GM23338 (cell line): ENCODE results near the gene HBS1L. TPM values are rescaled to one million over a fixed set of nuclear protein-coding genes. Genes with fewer than 3 reads are reported as not detected.

Source experiments
- ATAC-seq: fragments of 200-7000 bp; cut with Tn5 transposase; 3 replicates; pipeline ENCODE4 v1.9.1; 2020
- DNase-seq: peaks from one replicate; pipeline ENCODE4 v3.0.0-alpha.2; 2015; ENCODE audit warnings: low spot score
- H2AFZ ChIP-seq: fragments of 200-600 bp; sonication (generic); 2 replicates; pipeline ENCODE4 v1.8.0; 2016; ENCODE audit warnings: antibody characterized with exemption, mild to moderate bottlenecking, moderate library complexity
- H3F3A ChIP-seq: fragments of 200-600 bp; sonication (generic); replicated peaks from 2 replicates; pipeline ENCODE4 v1.8.0; 2017; ENCODE audit warnings: antibody characterized with exemption, mixed run types, low read depth
- H3K27ac ChIP-seq: fragments of 200-600 bp; sonication (generic); 2 replicates; pipeline ENCODE4 v1.6.1; 2016; ENCODE audit warnings: low read depth
- H3K27me3 ChIP-seq: fragments of 200-600 bp; sonication (generic); 2 replicates; pipeline ENCODE4 v1.8.0; 2016; ENCODE audit warnings: mild to moderate bottlenecking, mixed run types, moderate library complexity; ENCODE audit not compliant: insufficient read depth
- H3K36me3 ChIP-seq: fragments of 200-600 bp; sonication (generic); 2 replicates; pipeline ENCODE4 v1.8.0; 2016; ENCODE audit warnings: mild to moderate bottlenecking; ENCODE audit not compliant: insufficient read depth
- H3K4me1 ChIP-seq: fragments of 200-600 bp; sonication (generic); 2 replicates; pipeline ENCODE4 v1.8.0; 2016; ENCODE audit warnings: mild to moderate bottlenecking, moderate library complexity; ENCODE audit not compliant: insufficient read depth
- H3K4me2 ChIP-seq: fragments of 200-600 bp; sonication (generic); 2 replicates; pipeline ENCODE4 v1.7.1; 2017; ENCODE audit warnings: mixed run types
- H3K4me3 ChIP-seq: fragments of 200-600 bp; sonication (generic); 2 replicates; pipeline ENCODE4 v1.6.1; 2016; ENCODE audit warnings: mixed run types
- H3K79me2 ChIP-seq: fragments of 200-600 bp; sonication (generic); replicated peaks from 2 replicates; pipeline ENCODE4 v1.8.0; 2017; ENCODE audit warnings: mild to moderate bottlenecking; ENCODE audit not compliant: insufficient read depth
- H3K9me2 ChIP-seq: fragments of 200-600 bp; sonication (generic); 2 replicates; pipeline ENCODE4 v1.8.0; 2017; ENCODE audit not compliant: insufficient read depth
- H4K20me1 ChIP-seq: fragments of 200-600 bp; sonication (generic); replicated peaks from 2 replicates; pipeline ENCODE4 v1.8.0; 2017; ENCODE audit warnings: mild to moderate bottlenecking; ENCODE audit not compliant: insufficient read depth
- H3K27ac Mint-ChIP-seq: 2 replicates; pipeline ENCODE4 v1.8.0; 2020; ENCODE audit warnings: inconsistent platforms, mild to moderate bottlenecking, moderate library complexity, mixed read lengths
- H3K27me3 Mint-ChIP-seq: 3 replicates; pipeline ENCODE4 v1.8.0; 2022; ENCODE audit warnings: low read depth, mild to moderate bottlenecking, moderate library complexity, mixed read lengths, inconsistent platforms; ENCODE audit not compliant: insufficient read depth, poor library complexity
- H3K36me3 Mint-ChIP-seq: 3 replicates; pipeline ENCODE4 v1.8.0; 2021; ENCODE audit warnings: low read depth, mild to moderate bottlenecking, inconsistent platforms, moderate library complexity, mixed read lengths
- H3K4me1 Mint-ChIP-seq: 3 replicates; pipeline ENCODE4 v1.8.0; 2020; ENCODE audit warnings: mild to moderate bottlenecking, inconsistent platforms, mixed read lengths
- H3K4me3 Mint-ChIP-seq: 3 replicates; pipeline ENCODE4 v1.8.0; 2021; ENCODE audit warnings: moderate library complexity, mild to moderate bottlenecking, inconsistent platforms, mixed read lengths
- H3K9me3 Mint-ChIP-seq: 3 replicates; pipeline ENCODE4 v1.8.0; 2020; ENCODE audit warnings: moderate library complexity, mild to moderate bottlenecking, inconsistent platforms, mixed read lengths
- CREB1 ChIP-seq: fragments of 250-450 bp; sonication (Bioruptor Pico); IDR thresholded peaks from 2 replicates; pipeline ENCODE4 v1.5.0; 2020; ENCODE audit warnings: low read depth, mild to moderate bottlenecking, moderate library complexity
- EZH2phosphoT487 ChIP-seq: fragments of 200-600 bp; sonication (generic); IDR thresholded peaks from one replicate; pipeline ENCODE4 v1.8.1; 2018; ENCODE audit warnings: antibody characterized with exemption; ENCODE audit not compliant: unreplicated experiment
- POLR2AphosphoS5 ChIP-seq: IDR thresholded peaks from 2 replicates; pipeline ENCODE4 v1.6.1; 2016; ENCODE audit warnings: antibody characterized with exemption, low read depth
- ZNF331 ChIP-seq: fragments of 250-450 bp; sonication (Bioruptor Pico); IDR thresholded peaks from 2 replicates; pipeline ENCODE4 v1.5.0; 2020; ENCODE audit warnings: low read depth, mild to moderate bottlenecking, moderate library complexity
- ZNF462 ChIP-seq: fragments of 250-450 bp; sonication (Bioruptor Pico); IDR thresholded peaks from 2 replicates; pipeline ENCODE4 v1.5.0; 2020; ENCODE audit warnings: mild to moderate bottlenecking, moderate library complexity
- polyA plus RNA-seq: library from polyadenylated mRNA; unstranded; fragments of >200 nt; fragmentation: Nextera tagmentation; extraction: Ambion mirVana; gene quantifications from 2 replicates; pipeline ENCODE4 v1.2.1, GENCODE V29; 2016
- total RNA-seq: library from RNA; depleted of rRNA; stranded (reverse); fragments of >200 nt; shearing (Covaris generic); gene quantifications from 2 replicates; pipeline ENCODE4 v1.2.3, GENCODE V29; 2014

Gene HBS1L
- total and polyA plus RNA-seq, 2 experiments from 2014 or later: 59.9 to 94.1 TPM

- Mint-ChIP-seq H3K36me3 (no peaks in the 10 kb centered on the region), H3K9me3 (no peaks in the 10 kb centered on the region), H3K4me1 (peaks cover 21% of the 10 kb centered on the region), H3K27me3 (no peaks in the 10 kb centered on the region), H3K4me3 (no peak overlapping the region), H3K27ac (no peak overlapping the region)
- Histone ChIP-seq H3K79me2 (peaks cover 48% of the 10 kb centered on the region), H3K4me1 (peaks cover 12% of the 10 kb centered on the region), H3K4me3 (no peak overlapping the region), H4K20me1 (no peaks in the 10 kb centered on the region), H2AFZ (no peak overlapping the region), H3F3A (no peaks in the 10 kb centered on the region), H3K9me2 (no peaks in the 10 kb centered on the region), H3K36me3 (no peaks in the 10 kb centered on the region), H3K27ac (no peak overlapping the region), H3K4me2 (no peak overlapping the region), H3K27me3 (no peaks in the 10 kb centered on the region)
- TF ChIP-seq ZNF462: no peak
- no peak for TF ChIP-seq POLR2AphosphoS5
- no peak for TF ChIP-seq CREB1 (CRISPR knock-in tag)
- no peak for TF ChIP-seq EZH2phosphoT487
- DNase-seq (no peak), ATAC-seq (no peak)
These were observed 33.1 kb downstream of the HBS1L start for GRCh38 chr6:135021310-135022049.

GRCh38 chr6:135018941-135019340 is 35.7 kb downstream of the HBS1L start:
- Histone ChIP-seq H3K27me3 (no peaks in the 10 kb centered on the region), H3K4me2 (no peak overlapping the region), H3K9me2 (no peaks in the 10 kb centered on the region), H3F3A (no peaks in the 10 kb centered on the region), H3K4me1 (peaks cover 7% of the 10 kb centered on the region; the same call in 1 of the 2 replicates), H3K4me3 (no peak overlapping the region), H2AFZ (no peak overlapping the region), H3K36me3 (no peaks in the 10 kb centered on the region), H3K27ac (no peak overlapping the region), H4K20me1 (no peaks in the 10 kb centered on the region), H3K79me2 (peaks cover 38% of the 10 kb centered on the region)
- 0 out of 2 replicates have a peak overlapping the region, but pooled peaks have one; percentile 34 for H3K27ac Mint-ChIP-seq
- H3K4me3 Mint-ChIP-seq: no peak overlapping the region
- no peaks in the 10 kb centered on the region for H3K9me3 Mint-ChIP-seq
- no peak for TF ChIP-seq ZNF331 (CRISPR knock-in tag)
- H3K27me3 Mint-ChIP-seq: no peaks in the 10 kb centered on the region
- ATAC-seq (no peak), DNase-seq (no peak)
- H3K36me3 Mint-ChIP-seq: no peaks in the 10 kb centered on the region
- peaks cover 6% of the 10 kb centered on the region; the same call in 2 of the 3 replicates for H3K4me1 Mint-ChIP-seq
